ENCODE results near the gene NCEH1. TPM values are rescaled to one million over a fixed set of nuclear protein-coding genes. Genes with fewer than 3 reads are reported as not detected.
A peak's percentile ranks its signal among the peaks of the same experiment; 100 is the strongest.

Gene NCEH1
- total and polyA plus RNA-seq, 3 experiments from 2014 or later: 3.5 to 12.9 (median 9.1) TPM

GRCh38 chr3:172647080-172647479, 63.8 kb downstream of the NCEH1 start:
- DNase-seq: no peak
- H3K27ac Mint-ChIP-seq: no peak overlapping the region
- no peak overlapping the region for H3K4me3 Mint-ChIP-seq
- ChIA-PET POLR2A (no interaction called here), CTCF (interaction anchor here (1.1 kb wide), 1 partner anchor 19 kb away, joined by 3 read pairs; no protein-coding TSS in a partner anchor)
- Histone ChIP-seq H3K4me1 (ENCODE audit: insufficient read depth, low read length) (no peaks in the 10 kb centered on the region), H3K4me3 (ENCODE audit: low read length) (no peak overlapping the region), H3K27me3 (ENCODE audit: insufficient read depth, low read length, poor library complexity, severe bottlenecking) (no peaks in the 10 kb centered on the region), H3K36me3 (ENCODE audit: insufficient read depth, low read length) (no peaks in the 10 kb centered on the region), H3K27ac (ENCODE audit: low read depth, low read length) (no peak overlapping the region), H3K9me3 (ENCODE audit: low read length) (no peaks in the 10 kb centered on the region)
- peaks cover 3 to 16% (median 5%) of the 10 kb centered on the region in 3 donors for H3K36me3 Mint-ChIP-seq
- no peaks in the 10 kb centered on the region for H3K27me3 Mint-ChIP-seq
- H3K4me1 Mint-ChIP-seq: no peaks in the 10 kb centered on the region
- no peaks in the 10 kb centered on the region for H3K9me3 Mint-ChIP-seq

DNA sequence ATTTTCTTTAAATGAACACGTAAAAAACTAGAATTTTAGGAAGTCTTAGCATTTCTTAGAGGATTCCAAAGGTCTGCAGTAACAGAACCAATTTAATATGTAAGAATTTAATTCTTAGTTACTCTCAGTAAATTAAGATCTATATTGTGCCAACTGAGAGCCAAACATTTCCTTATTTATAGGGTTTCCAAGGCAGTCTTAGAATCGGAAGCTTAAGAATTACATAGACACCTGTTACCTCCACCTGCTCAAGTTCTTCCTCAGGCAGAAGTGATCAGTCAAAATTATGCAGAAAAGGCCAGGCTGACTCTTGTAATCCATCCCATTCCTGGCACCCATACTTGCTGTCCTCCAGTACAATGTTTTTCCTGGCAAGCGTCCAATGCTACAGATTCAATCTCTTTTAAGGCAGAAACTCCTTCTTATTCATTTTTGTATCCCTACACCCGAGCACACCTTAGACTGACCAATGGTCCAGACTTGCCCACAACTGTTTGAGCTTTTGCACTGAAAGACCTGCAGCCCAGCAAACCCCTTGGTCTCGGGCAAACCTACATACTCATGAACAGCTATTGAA, 64.3 kb downstream of the NCEH1 start:
- Histone ChIP-seq H3K4me3 (ENCODE audit: low read length) (no peak overlapping the region), H3K4me1 (ENCODE audit: insufficient read depth, low read length) (no peaks in the 10 kb centered on the region), H3K9me3 (ENCODE audit: low read length) (no peaks in the 10 kb centered on the region), H3K27me3 (ENCODE audit: insufficient read depth, low read length, poor library complexity, severe bottlenecking) (no peaks in the 10 kb centered on the region), H3K27ac (ENCODE audit: low read depth, low read length) (no peak overlapping the region), H3K36me3 (ENCODE audit: insufficient read depth, low read length) (no peaks in the 10 kb centered on the region)
- Mint-ChIP-seq H3K4me1 (no peaks in the 10 kb centered on the region), H3K9me3 (no peaks in the 10 kb centered on the region), H3K4me3 (no peak overlapping the region), H3K36me3 (peaks cover 3 to 18% (median 8%) of the 10 kb centered on the region in 3 donors), H3K27me3 (no peaks in the 10 kb centered on the region), H3K27ac (no peak overlapping the region)
- ChIA-PET CTCF (interaction anchor here (0.7 to 2.1 kb wide), 3 partner anchors 11 to 26 kb away, joined by 3 to 5 read pairs (median 3); no protein-coding TSS in a partner anchor), POLR2A (no interaction called here)
- DNase-seq: no peak

DNA sequence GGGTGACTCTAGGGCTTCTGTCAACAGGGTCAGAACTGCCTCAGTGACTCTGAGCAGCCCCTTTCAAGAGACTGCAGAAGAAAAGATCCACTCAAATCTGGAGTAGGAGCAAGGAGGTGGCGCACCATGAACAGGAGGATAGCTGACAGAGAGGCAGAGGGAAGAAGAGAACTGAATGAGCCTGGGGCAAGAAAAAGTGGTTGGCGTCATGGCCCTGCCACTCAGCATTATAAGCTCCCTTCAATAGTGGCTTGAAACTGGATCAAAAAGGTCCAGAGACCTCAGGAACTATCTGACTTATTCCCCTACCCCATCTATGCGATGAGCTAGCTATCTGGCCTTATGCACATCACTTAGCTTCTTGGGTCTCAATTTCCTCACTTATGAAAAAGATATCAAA, 66.6 kb downstream of the NCEH1 start:
- no peaks in the 10 kb centered on the region for H3K4me1 Mint-ChIP-seq
- H3K4me3 Mint-ChIP-seq: no peak overlapping the region
- ChIA-PET POLR2A (no interaction called here), CTCF (interaction anchor here (2.1 kb wide), 1 partner anchor 23 kb away, joined by 5 read pairs; no protein-coding TSS in a partner anchor)
- H3K27me3 ChIP-seq (ENCODE audit: insufficient read depth, low read length, poor library complexity, severe bottlenecking): no peaks in the 10 kb centered on the region
- H3K27ac ChIP-seq (ENCODE audit: low read depth, low read length): no peak overlapping the region
- H3K27me3 Mint-ChIP-seq: no peaks in the 10 kb centered on the region
- H3K9me3 ChIP-seq (ENCODE audit: low read length): no peaks in the 10 kb centered on the region
- peaks cover 3 to 18% (median 10%) of the 10 kb centered on the region in 3 donors for H3K36me3 Mint-ChIP-seq
- no peaks in the 10 kb centered on the region for H3K9me3 Mint-ChIP-seq
- no peaks in the 10 kb centered on the region for H3K36me3 ChIP-seq (ENCODE audit: insufficient read depth, low read length)
- peak overlapping the region in 1 of 8 donors; percentile 76 for H3K27ac Mint-ChIP-seq
- H3K4me3 ChIP-seq (ENCODE audit: low read length): no peak overlapping the region
- no peaks in the 10 kb centered on the region for H3K4me1 ChIP-seq (ENCODE audit: insufficient read depth, low read length)
- no peak for DNase-seq

GRCh38 chr3:172643506-172644179, 67.2 kb downstream of the NCEH1 start:
- Histone ChIP-seq H3K9me3 (ENCODE audit: low read length) (no peaks in the 10 kb centered on the region), H3K4me1 (ENCODE audit: insufficient read depth, low read length) (no peaks in the 10 kb centered on the region), H3K4me3 (ENCODE audit: low read length) (no peak overlapping the region), H3K27me3 (ENCODE audit: insufficient read depth, low read length, poor library complexity, severe bottlenecking) (no peaks in the 10 kb centered on the region), H3K27ac (ENCODE audit: low read depth, low read length) (no peak overlapping the region), H3K36me3 (ENCODE audit: insufficient read depth, low read length) (no peaks in the 10 kb centered on the region)
- DNase-seq: no peak
- ChIA-PET POLR2A (no interaction called here), CTCF (no interaction called here)
- Mint-ChIP-seq H3K27ac (no peak overlapping the region), H3K36me3 (peaks cover 3 to 18% (median 10%) of the 10 kb centered on the region in 3 donors), H3K4me1 (no peaks in the 10 kb centered on the region), H3K4me3 (no peak overlapping the region), H3K9me3 (no peaks in the 10 kb centered on the region), H3K27me3 (no peaks in the 10 kb centered on the region)

GRCh38 chr3:172641291-172641690, 69.6 kb downstream of the NCEH1 start:
- H3K27ac Mint-ChIP-seq: peak overlapping the region in 1 of 8 donors; percentile 11
- Histone ChIP-seq H3K4me1 (ENCODE audit: insufficient read depth, low read length) (no peaks in the 10 kb centered on the region), H3K27ac (ENCODE audit: low read depth, low read length) (no peak overlapping the region), H3K4me3 (ENCODE audit: low read length) (no peak overlapping the region), H3K27me3 (ENCODE audit: insufficient read depth, low read length, poor library complexity, severe bottlenecking) (no peaks in the 10 kb centered on the region), H3K36me3 (ENCODE audit: insufficient read depth, low read length) (no peaks in the 10 kb centered on the region), H3K9me3 (ENCODE audit: low read length) (no peaks in the 10 kb centered on the region)
- no peak overlapping the region for H3K4me3 Mint-ChIP-seq
- no peaks in the 10 kb centered on the region for H3K4me1 Mint-ChIP-seq
- no peaks in the 10 kb centered on the region for H3K27me3 Mint-ChIP-seq
- ChIA-PET CTCF (interaction anchor here (0.9 kb wide), 1 partner anchor 18 kb away, joined by 3 read pairs; no protein-coding TSS in a partner anchor), POLR2A (no interaction called here)
- no peaks in the 10 kb centered on the region for H3K9me3 Mint-ChIP-seq
- DNase-seq: no peak
- H3K36me3 Mint-ChIP-seq: peaks cover 7 to 20% (median 12%) of the 10 kb centered on the region in 3 donors

DNA sequence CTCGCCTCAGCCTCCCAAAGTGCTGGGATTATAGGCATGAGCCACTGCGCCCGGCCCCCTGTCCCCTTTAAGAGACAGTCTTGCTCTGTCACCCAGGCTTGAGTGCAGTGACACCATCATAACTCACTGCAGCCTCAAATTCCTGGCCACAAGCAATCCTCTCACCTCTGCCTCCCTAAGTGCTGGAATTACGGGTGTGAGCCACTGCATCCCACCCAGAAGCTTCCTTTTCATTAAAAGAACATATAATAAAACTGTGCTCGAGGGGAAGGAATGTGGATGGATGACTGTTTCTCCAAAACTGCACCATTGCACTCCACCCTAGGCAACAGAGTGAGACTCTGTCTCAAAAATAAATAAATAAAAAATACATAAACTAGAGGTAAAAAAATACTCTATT, 70.1 kb downstream of the NCEH1 start:
- Histone ChIP-seq H3K36me3 (ENCODE audit: insufficient read depth, low read length) (no peaks in the 10 kb centered on the region), H3K27me3 (ENCODE audit: insufficient read depth, low read length, poor library complexity, severe bottlenecking) (no peaks in the 10 kb centered on the region), H3K9me3 (ENCODE audit: low read length) (no peaks in the 10 kb centered on the region), H3K4me3 (ENCODE audit: low read length) (no peak overlapping the region), H3K27ac (ENCODE audit: low read depth, low read length) (no peak overlapping the region), H3K4me1 (ENCODE audit: insufficient read depth, low read length) (no peaks in the 10 kb centered on the region)
- Mint-ChIP-seq H3K9me3 (no peaks in the 10 kb centered on the region), H3K27ac (no peak overlapping the region), H3K36me3 (peaks cover 7 to 22% (median 12%) of the 10 kb centered on the region in 3 donors), H3K4me3 (no peak overlapping the region), H3K27me3 (no peaks in the 10 kb centered on the region), H3K4me1 (peaks cover under 1 to 2% (median under 1%) of the 10 kb centered on the region in 3 donors)
- ChIA-PET CTCF (interaction anchor here (0.9 kb wide), 1 partner anchor 18 kb away, joined by 3 read pairs; no protein-coding TSS in a partner anchor), POLR2A (no interaction called here)
- no peak for DNase-seq

- no peaks in the 10 kb centered on the region for H3K9me3 Mint-ChIP-seq
- CTCF ChIA-PET: interaction anchor here (1.0 kb wide), 1 partner anchor 39 kb away, joined by 3 read pairs; no protein-coding TSS in a partner anchor
- Histone ChIP-seq H3K27me3 (ENCODE audit: insufficient read depth, low read length, poor library complexity, severe bottlenecking) (no peaks in the 10 kb centered on the region), H3K9me3 (ENCODE audit: low read length) (no peaks in the 10 kb centered on the region), H3K4me3 (ENCODE audit: low read length) (no peak overlapping the region), H3K27ac (ENCODE audit: low read depth, low read length) (no peak overlapping the region), H3K36me3 (ENCODE audit: insufficient read depth, low read length) (no peaks in the 10 kb centered on the region), H3K4me1 (ENCODE audit: insufficient read depth, low read length) (no peaks in the 10 kb centered on the region)
- POLR2A ChIA-PET: no interaction called here
- H3K4me1 Mint-ChIP-seq: peaks cover 5 to 7% (median 7%) of the 10 kb centered on the region in 3 donors
- no peaks in the 10 kb centered on the region for H3K27me3 Mint-ChIP-seq
- H3K27ac Mint-ChIP-seq: peak overlapping the region in 3 of 8 donors; percentile 32 to 80 (median 68)
- no peak overlapping the region for H3K4me3 Mint-ChIP-seq
- no peak for DNase-seq
- peaks cover 4 to 29% (median 13%) of the 10 kb centered on the region in 3 donors for H3K36me3 Mint-ChIP-seq
Observed at GRCh38 chr3:172635588-172635987, 75.3 kb downstream of the NCEH1 start.

DNA sequence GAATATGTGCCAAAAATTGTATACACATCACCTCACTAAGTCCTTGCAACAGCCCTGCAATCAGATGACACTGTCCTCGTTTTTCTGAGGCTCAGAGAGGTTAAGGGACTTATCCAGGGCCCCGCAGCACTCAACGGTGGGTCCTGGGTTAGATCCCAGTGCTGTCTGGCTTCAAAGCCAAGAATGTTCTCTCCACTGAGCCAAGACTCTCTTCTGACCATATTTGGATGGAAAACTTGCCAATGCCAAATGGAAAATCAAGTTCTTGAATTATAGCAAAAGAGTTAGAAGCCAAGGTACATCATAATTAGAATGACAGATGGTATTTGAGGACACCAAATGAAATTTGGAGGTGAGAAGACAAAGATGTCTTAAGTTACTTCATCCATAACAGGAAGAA, 75.9 kb downstream of the NCEH1 start:
- Histone ChIP-seq H3K36me3 (ENCODE audit: insufficient read depth, low read length) (no peaks in the 10 kb centered on the region), H3K9me3 (ENCODE audit: low read length) (no peaks in the 10 kb centered on the region), H3K4me1 (ENCODE audit: insufficient read depth, low read length) (no peaks in the 10 kb centered on the region), H3K27me3 (ENCODE audit: insufficient read depth, low read length, poor library complexity, severe bottlenecking) (no peaks in the 10 kb centered on the region), H3K27ac (ENCODE audit: low read depth, low read length) (no peak overlapping the region), H3K4me3 (ENCODE audit: low read length) (no peak overlapping the region)
- Mint-ChIP-seq H3K9me3 (no peaks in the 10 kb centered on the region), H3K36me3 (peaks cover 4 to 32% (median 13%) of the 10 kb centered on the region in 3 donors), H3K4me1 (peaks cover 5 to 7% (median 7%) of the 10 kb centered on the region in 3 donors), H3K4me3 (no peak overlapping the region), H3K27ac (no peak overlapping the region), H3K27me3 (no peaks in the 10 kb centered on the region)
- POLR2A ChIA-PET: no interaction called here
- no peak for DNase-seq
- CTCF ChIA-PET: no interaction called here

All from CD8-positive, alpha-beta memory T cell (primary cell).